Measurements from ENCODE around the gene VDR.

VDR gene

GRCh38 chr12:47870175-47870781, 34.5 kb downstream of the VDR start:
- peak; percentile 14 for DNase-seq (ENCODE audit: low spot score)

DNA sequence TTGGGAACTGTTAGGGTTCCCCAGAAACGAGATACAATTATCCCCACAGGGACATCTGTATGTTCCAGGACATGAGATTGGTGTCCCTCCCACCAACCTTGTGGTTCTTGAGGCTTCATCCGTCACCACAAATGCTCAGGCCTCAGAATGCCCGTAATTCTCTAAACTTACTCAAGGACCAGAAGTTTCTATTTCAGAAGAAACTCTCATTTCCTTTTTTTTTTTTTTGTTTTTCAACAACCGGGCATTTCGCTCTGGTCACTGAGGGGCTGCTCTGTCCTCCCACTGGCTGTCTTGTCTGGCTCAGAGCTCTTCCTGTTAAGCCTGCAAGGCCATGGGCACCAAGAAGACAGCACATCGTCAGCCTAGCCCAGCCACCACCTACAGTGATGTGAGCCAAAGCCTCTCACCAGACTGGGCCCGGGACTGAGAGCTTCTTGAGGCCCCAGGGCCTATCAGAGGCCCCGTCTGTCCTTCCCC, 36.2 kb downstream of the VDR start:
- DNase-seq (ENCODE audit: low spot score): no peak

DNA sequence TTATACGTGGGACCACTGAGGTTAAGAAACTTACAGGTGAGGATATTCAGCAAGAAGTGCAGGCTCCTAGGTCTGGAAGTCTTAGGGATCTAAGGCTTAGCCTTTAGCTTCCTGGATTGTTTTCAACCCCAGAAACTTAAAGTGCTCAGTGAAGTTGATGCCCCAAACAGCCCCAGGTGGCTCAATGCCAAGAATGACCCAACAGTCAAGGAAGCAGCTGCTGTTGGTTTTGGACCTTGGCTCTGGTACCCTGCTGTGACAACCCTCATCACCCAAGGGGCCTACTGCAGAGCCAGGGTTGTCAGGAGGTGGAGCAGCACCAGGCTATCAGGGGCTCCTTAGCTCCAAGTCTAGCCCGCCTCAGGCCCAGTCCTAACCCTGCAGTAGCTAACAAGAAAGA, 36.8 kb downstream of the VDR start:
- no peak for DNase-seq (ENCODE audit: low spot score)

- peak; percentile 88 for DNase-seq (ENCODE audit: low spot score)
Observed at GRCh38 chr12:47867495-47867941, 37.3 kb downstream of the VDR start.

DNA sequence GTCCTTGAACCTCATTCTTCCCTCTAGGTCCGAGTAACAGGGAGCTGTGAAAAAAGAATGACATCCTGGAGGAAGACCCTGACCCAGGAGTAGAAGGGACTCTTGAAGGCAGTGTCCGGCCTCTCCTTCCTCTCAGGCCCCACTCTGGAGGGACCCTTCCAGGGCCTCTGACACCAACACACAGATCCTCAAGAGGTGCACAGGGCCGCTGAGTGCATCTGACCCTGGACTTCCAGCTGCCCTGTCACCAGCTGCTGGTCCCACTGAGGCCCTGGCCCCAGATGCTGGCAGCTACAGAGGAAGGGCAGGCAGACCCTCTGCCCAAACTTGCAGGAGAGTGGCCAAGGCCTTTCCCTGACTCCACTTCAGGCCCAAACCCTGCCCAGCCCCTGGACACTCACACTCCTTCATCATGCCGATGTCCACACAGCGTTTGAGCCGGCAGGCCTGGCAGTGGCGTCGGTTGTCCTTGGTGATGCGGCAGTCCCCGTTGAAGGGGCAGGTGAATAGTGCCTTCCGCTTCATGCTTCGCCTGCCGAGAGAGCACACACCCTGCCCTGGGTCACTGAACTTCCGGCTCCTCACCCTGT, 40.1 kb downstream of the VDR start:
- DNase-seq (ENCODE audit: low spot score): no peak

DNA sequence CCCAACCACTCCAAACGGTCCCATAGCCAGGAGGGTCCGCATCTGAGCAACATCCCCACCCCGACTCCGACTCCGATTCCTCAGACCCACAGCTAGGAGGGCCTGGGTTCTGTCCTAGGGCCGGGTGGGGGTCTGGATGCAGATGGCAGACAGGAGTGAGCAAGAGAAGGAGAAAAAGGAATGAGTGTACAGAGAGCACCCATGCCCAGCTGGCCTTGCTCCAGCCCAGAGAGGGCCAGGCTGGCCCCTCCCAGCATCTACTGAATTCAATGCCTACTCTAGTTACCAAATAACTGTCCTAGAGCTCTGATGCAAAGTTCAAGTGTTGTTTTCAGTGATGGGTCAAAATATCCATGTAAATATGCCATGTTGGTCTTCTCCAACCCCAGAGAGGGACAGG, 40.8 kb downstream of the VDR start:
- DNase-seq (ENCODE audit: low spot score): no peak

- no peak for DNase-seq (ENCODE audit: low spot score)
Observed at GRCh38 chr12:47863467-47863866, 41.3 kb downstream of the VDR start.

GRCh38 chr12:47862881-47863280, 41.9 kb downstream of the VDR start:
- no peak for DNase-seq (ENCODE audit: low spot score)

- DNase-seq (ENCODE audit: low spot score): no peak
Observed at GRCh38 chr12:47862167-47862750, 42.5 kb downstream of the VDR start.

DNA sequence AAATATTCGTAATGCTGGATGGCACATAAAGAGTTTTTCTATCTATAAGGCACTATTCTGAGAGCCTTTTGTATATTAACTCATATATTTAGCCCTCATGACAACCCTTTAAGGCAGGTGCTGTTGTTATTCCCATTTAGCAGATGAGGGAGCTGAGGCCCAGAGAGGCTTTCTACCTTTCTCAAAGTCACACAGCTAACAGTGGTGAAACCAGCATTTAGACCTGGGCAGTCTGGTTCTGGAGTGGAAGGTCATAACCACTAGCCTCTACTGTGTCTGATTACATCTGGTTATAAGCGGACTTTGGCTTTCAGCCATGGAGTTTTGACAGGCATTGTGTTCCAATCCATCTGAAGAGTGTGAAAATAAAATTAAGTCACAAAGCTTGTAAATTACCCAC, 43.9 kb downstream of the VDR start:
- DNase-seq (ENCODE audit: low spot score): no peak

DNA sequence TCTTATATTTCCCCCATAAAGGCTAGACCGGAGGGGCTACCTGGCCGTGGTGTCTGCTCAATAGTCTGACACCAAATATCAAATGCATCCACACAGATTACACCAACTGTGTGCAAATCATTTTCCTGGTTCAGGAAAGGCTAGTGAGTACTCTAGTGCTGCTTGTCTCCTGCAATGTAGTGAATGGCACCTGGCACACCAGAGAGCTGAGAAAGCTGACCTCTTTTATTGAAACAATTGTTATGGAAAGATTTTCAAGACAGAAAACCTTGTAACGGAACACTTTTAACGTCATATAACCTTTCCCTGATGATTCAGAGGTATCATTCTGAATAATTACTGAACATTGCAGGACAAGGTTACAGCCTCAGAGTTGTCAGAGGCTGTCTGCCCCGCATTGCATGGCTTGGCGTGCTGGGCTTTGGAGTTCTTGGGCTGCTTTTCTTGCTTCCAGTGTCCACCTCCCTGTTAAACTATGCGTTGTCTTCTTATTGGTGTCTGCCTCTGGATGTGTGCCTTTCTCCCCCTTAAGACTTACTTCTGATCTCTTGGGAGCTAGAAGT, 44.4 kb downstream of the VDR start:
- no peak for DNase-seq (ENCODE audit: low spot score)

GRCh38 chr12:47858511-47859266, 46.1 kb downstream of the VDR start:
- DNase-seq (ENCODE audit: low spot score): no peak

DNA sequence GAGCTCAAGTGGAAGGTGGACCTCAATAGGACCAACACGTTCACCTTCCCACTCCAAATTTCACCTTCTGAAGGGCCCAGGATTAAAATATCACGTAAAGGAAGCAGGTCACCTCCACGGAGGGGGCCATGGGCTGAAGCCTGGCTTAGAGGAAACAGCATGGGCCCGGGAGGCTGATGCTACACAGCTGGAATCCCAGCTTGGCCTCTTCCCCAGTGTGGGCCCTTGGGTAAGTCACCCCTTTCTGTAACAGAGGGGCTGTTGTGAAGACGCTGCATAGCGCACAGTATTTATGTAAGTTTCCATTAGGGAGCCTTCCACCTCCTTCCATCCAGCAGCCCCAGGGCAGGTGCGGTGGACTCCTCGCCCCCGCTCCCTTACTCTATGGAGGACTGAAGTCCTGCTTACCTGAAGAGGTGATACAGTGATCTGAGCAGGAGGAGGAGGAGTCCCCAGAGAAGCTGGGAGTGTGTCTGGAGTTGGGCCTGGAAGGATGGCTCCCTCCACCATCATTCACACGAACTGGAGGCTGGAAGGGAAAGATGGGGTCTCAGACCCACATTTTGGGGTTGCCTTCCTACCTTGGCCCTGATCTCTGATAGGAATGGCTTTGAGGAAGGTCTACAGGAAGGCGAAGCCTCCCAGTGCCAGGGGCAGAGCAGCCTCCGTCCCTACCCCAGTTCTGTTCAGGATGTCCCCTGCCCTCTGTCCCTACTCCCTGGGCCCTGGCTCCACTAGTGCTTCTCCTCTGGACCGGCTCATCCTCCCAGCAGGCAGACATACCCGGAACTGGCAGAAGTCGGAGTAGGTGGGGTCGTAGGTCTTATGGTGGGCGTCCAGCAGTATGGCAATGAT, 47.8 kb downstream of the VDR start:
- DNase-seq (ENCODE audit: low spot score): no peak

DNA sequence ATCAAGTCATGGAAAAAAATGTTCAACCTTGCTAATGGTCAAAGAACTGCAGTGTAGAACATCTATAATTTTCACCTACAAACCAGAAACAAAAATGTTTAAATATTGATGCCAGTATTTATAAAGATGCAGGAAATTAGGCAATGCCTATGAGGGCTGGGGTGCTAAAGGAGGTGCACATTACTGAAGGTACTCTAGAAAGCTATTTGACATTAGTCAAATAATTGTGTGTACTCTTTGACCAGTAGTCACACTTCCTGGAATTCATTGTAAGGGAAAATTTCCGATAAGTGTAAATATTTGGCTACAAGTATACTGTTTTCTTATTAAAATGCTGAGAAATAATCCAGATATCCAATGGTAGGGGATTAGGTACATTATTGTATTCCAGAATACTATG, 48.7 kb downstream of the VDR start:
- DNase-seq (ENCODE audit: low spot score): no peak

DNA sequence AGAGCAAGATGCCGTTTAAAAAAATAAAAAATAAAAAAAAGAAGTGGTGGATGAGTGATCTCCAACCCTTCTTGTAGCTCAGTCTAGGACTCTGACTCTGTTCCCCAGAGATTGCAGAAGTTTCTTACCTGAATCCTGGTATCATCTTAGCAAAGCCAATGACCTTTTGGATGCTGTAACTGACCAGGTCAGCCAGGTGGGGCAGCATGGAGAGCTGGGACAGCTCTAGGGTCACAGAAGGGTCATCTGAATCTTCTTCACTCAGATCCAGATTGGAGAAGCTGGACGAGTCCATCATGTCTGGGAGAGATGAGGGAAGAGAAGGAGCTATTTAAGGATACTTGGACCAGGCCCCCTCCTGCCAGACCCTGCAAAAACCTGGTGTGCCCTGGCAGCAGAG, 49.3 kb downstream of the VDR start:
- DNase-seq (ENCODE audit: low spot score): no peak

- no peak for DNase-seq (ENCODE audit: low spot score)
Observed at GRCh38 chr12:47854531-47854930, 50.3 kb downstream of the VDR start.

- no peak for DNase-seq (ENCODE audit: low spot score)
Observed at GRCh38 chr12:47852096-47852571, 52.7 kb downstream of the VDR start.

DNA sequence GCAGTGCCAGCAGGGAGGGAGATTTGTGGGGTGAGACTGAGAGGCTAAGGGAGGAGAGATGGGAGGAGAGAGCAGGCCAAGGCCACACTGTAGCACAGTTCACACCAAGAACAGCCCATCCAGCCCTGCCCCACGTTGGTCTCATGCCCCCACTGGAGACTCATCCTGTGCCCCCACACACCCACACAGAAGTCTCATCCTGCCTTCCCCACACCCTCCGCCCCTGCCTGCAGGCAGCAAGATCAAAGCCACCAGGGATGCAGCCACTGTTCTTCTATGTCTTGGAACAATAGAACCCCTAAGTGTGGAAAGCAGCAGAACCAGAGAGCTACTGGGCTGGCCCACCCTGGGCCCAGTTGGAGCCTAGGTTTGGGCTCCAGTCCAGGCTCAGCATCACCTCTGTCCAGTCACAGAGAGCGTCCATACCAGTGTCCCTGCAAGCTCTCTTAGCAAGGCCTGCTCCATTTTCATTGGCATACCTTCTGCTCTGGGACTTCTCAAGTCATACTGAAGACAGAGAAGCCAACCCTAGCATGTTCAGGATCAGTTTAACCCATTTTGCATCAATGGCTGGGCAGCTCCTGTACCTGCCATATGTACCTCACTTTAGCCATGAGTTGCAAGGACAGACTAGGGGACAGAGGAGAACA, 53.4 kb downstream of the VDR start:
- no peak for DNase-seq (ENCODE audit: low spot score)

- DNase-seq (ENCODE audit: low spot score): no peak
Observed at GRCh38 chr12:47850153-47851084, 54.4 kb downstream of the VDR start.

DNA sequence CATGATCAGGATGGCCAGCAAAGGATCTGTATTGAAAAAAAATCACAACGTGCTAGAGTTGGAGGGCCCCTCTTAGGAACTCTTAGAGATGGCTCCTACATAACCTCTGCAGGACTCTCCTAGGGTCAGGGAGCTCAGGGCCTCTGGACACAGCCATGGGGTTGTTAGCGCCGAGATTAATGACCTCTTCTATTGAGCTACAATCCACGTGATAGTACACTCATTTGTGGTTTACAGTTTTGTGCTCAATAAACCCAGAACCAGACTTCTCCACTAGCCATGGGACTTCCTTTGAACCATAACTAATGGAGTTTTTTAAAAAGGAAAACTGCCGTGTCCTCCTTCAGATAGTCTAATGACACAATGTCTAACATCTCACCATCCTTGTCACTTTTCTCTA, 55.5 kb downstream of the VDR start:
- DNase-seq (ENCODE audit: low spot score): no peak

All from kidney capillary endothelial cell (primary cell).